SK-N-SH (cell line): ENCODE data around the gene OBSCN. TPM values are rescaled to one million over a fixed set of nuclear protein-coding genes. Genes with fewer than 3 reads are reported as not detected.

ENCODE experiments used
- CTCF ChIA-PET: fragments of 300-600, 350-600 bp; formaldehyde crosslinking; extraction: SDS; loops from one replicate; lab custom pipeline; 2021; lab: Yijun Ruan, JAX
- POLR2A ChIA-PET: fragments of 350-600 bp; sonication (Branson Sonifier 250); formaldehyde crosslinking; extraction: SDS; loops from one replicate; lab custom pipeline; 2020; ENCODE audit warnings: antibody characterized with exemption, inconsistent platforms; lab: Yijun Ruan, JAX
- DNase-seq: peaks from one replicate; pipeline ENCODE4 v3.0.0; 2012
- H2AFZ ChIP-seq: fragments of 200-600 bp; sonication (generic); 2 replicates; pipeline ENCODE4 v1.8.1; 2016; ENCODE audit warnings: antibody characterized with exemption, mild to moderate bottlenecking, low read depth
- H3F3A ChIP-seq: fragments of 200-600 bp; sonication (generic); replicated peaks from 2 replicates; pipeline ENCODE3; 2016; ENCODE audit warnings: antibody characterized with exemption, mild to moderate bottlenecking; ENCODE audit not compliant: insufficient read depth
- H3K27ac ChIP-seq, 2 experiments: fragments of 200-500 bp in 1 of 2; fragments of 200-600 bp in 1 of 2; sonication (Bioruptor generic) in 1 of 2; sonication (generic), shearing (Covaris generic) in 1 of 2; 2 replicates each; pipeline versions ENCODE4 v1.5.1 to v1.6.1; 2014 to 2016; ENCODE audit warnings: low read depth in 2 of 2, inconsistent platforms in 1 of 2, low read length in 1 of 2, mild to moderate bottlenecking in 1 of 2, mixed read lengths in 1 of 2
- H3K27me3 ChIP-seq: fragments of 200-600 bp; sonication (generic), shearing (Covaris generic); 2 replicates; pipeline ENCODE4 v1.6.1; 2016; ENCODE audit warnings: mixed run types; ENCODE audit not compliant: insufficient read depth
- H3K36me3 ChIP-seq, 2 experiments: fragments of 200-500 bp in 1 of 2; fragments of 200-600 bp in 1 of 2; sonication (Bioruptor generic) in 1 of 2; sonication (generic) in 1 of 2; replicated peaks in 1 of 2; 2 replicates each; pipeline versions ENCODE3 to v1.5.1; 2014 to 2016; ENCODE audit warnings: low read length in 1 of 2, mild to moderate bottlenecking in 1 of 2; ENCODE audit not compliant: insufficient read depth in 2 of 2, control insufficient read depth in 1 of 2
- H3K4me1 ChIP-seq, 2 experiments: fragments of 200-500 bp in 1 of 2; fragments of 200-600 bp in 1 of 2; sonication (Bioruptor generic) in 1 of 2; sonication (generic), shearing (Covaris generic) in 1 of 2; 2 replicates each; pipeline versions ENCODE4 v1.5.1 to v1.6.1; 2014 to 2016; ENCODE audit warnings: low read depth in 1 of 2, low read length in 1 of 2, mixed run types in 1 of 2; ENCODE audit not compliant: insufficient read depth in 2 of 2, control insufficient read depth in 1 of 2
- H3K4me2 ChIP-seq: fragments of 200-600 bp; sonication (generic), shearing (Covaris generic); 2 replicates; pipeline ENCODE4 v1.6.1; 2017; ENCODE audit warnings: mixed run types
- H3K4me3 ChIP-seq, 2 experiments: fragments of 200-500 bp in 1 of 2; fragments of 200-600 bp in 1 of 2; sonication (Bioruptor generic) in 1 of 2; sonication (generic), shearing (Covaris generic) in 1 of 2; 2 replicates each; pipeline versions ENCODE4 v1.5.1 to v1.8.1; 2014 to 2016; ENCODE audit warnings: low read depth in 2 of 2, inconsistent platforms in 1 of 2, low read length in 1 of 2, mild to moderate bottlenecking in 1 of 2, mixed read lengths in 1 of 2, moderate library complexity in 1 of 2
- H3K79me2 ChIP-seq: fragments of 200-600 bp; sonication (generic); 2 replicates; pipeline ENCODE4 v1.8.1; 2017; ENCODE audit warnings: mild to moderate bottlenecking; ENCODE audit not compliant: insufficient read depth
- H3K9ac ChIP-seq: fragments of 200-600 bp; sonication (generic); 2 replicates; pipeline ENCODE4 v1.6.1; 2017; ENCODE audit warnings: mixed run types
- H3K9me2 ChIP-seq: fragments of 200-600 bp; sonication (generic); 2 replicates; pipeline ENCODE4 v1.6.1; 2017; ENCODE audit warnings: mixed run types
- H3K9me3 ChIP-seq: fragments of 200-600 bp; sonication (generic); 2 replicates; pipeline ENCODE4 v1.6.1; 2017; ENCODE audit warnings: mixed run types, mild to moderate bottlenecking, moderate library complexity
- H4K20me1 ChIP-seq: fragments of 200-600 bp; sonication (generic); 2 replicates; pipeline ENCODE4 v1.6.1; 2017; ENCODE audit warnings: mild to moderate bottlenecking, mixed run types; ENCODE audit not compliant: insufficient read depth
- CHD2 ChIP-seq: fragments of 150-350 bp; IDR thresholded peaks from 2 replicates; pipeline ENCODE4 v1.6.1; 2018; ENCODE audit warnings: low read length; ENCODE audit not compliant: partially characterized antibody
- ELF1 ChIP-seq: IDR thresholded peaks from 2 replicates; pipeline ENCODE4 v1.4.0; 2012
- FOSL2 ChIP-seq: IDR thresholded peaks from 2 replicates; pipeline ENCODE4 v1.4.0; 2012; ENCODE audit warnings: low read depth, mild to moderate bottlenecking, moderate library complexity, borderline replicate concordance
- GABPA ChIP-seq: IDR thresholded peaks from 2 replicates; pipeline ENCODE4 v1.4.0; 2012; ENCODE audit warnings: low read depth, mild to moderate bottlenecking
- GATA2 ChIP-seq: sonication (generic); formaldehyde crosslinking; IDR thresholded peaks from 2 replicates; pipeline ENCODE4 v1.5.0; 2020; ENCODE audit warnings: mild to moderate bottlenecking, missing genetic modification reagents
- SMC3 ChIP-seq: IDR thresholded peaks from 2 replicates; pipeline ENCODE4 v1.6.1; 2012; ENCODE audit warnings: low read depth, low read length, improper control_type of control experiment
- WGBS: methylation state at CpG from one replicate; pipeline ENCODE4 v1.1.6; 2017; ENCODE audit warnings: low lambda C conversion rate; 5-methylcytosine and 5-hydroxymethylcytosine counted together
- polyA plus RNA-seq, 3 experiments: library from polyadenylated mRNA; depleted of rRNA; stranded (reverse); fragments of >200 nt; gene quantifications; 2 replicates each; pipeline ENCODE4 v1.2.3, GENCODE V29; 2012
- TF ChIP-seq, protein P1 (sequence below): fragments of 200-600 bp; sonication (generic); IDR thresholded peaks from 2 replicates; pipeline ENCODE4 v1.6.1; 2017; ENCODE audit warnings: antibody characterized with exemption, mild to moderate bottlenecking, moderate library complexity
- TF ChIP-seq, protein P2 (sequence below): IDR thresholded peaks from 2 replicates; pipeline ENCODE4; 2012
- TF ChIP-seq, protein P3 (sequence below): IDR thresholded peaks from 2 replicates; pipeline ENCODE4 v1.4.0; 2012; ENCODE audit warnings: low read depth, borderline replicate concordance
- TF ChIP-seq, protein P4 (sequence below): fragments of 150-350 bp; IDR thresholded peaks from 2 replicates; pipeline ENCODE4 v1.6.1; 2017; ENCODE audit warnings: antibody characterized with exemption, low read length, low read depth, borderline replicate concordance

OBSCN gene
- polyA plus RNA-seq, 1 of the 3 experiments (the other 2 are of a cell fraction), result 4.0 TPM

DNA sequence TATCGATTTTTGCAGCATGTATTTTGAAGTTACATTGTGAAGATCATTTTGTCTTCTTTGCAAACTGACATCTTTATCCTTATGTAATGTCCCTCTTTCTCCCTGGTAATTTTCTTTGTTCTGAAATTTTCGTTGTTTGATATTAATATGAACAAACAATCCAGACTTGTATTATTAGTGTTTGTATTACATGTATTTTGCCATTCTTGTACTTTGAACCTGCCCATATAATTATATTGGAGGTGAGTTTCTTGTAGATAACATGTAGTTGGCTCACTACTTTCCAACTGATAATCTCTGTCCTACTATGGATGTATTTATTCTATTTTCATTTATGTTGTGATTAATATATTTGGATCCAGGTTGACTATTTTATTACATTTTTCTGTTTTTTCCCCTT is 27.1 kb downstream of the OBSCN start:
- DNase-seq, result no peak
- ChIA-PET POLR2A (no interaction called here), CTCF (no interaction called here)
- Histone ChIP-seq H3K9ac (no peak overlapping the region), H3K9me2 (no peaks in the 10 kb centered on the region), H3F3A (no peaks in the 10 kb centered on the region), H4K20me1 (no peaks in the 10 kb centered on the region), H3K27me3 (no peaks in the 10 kb centered on the region), H3K27ac (no peak overlapping the region), H3K4me1 (no peaks in the 10 kb centered on the region), H3K36me3 (peaks cover 4% of the 10 kb centered on the region in 2 experiments), H3K4me2 (no peak overlapping the region), H2AFZ (no peak overlapping the region), H3K4me3 (no peak overlapping the region), H3K79me2 (no peaks in the 10 kb centered on the region), H3K9me3 (no peaks in the 10 kb centered on the region)
- WGBS, result 60% methylated on average over 2 of the region's 2 CpGs
- TF ChIP-seq, protein P1, sequence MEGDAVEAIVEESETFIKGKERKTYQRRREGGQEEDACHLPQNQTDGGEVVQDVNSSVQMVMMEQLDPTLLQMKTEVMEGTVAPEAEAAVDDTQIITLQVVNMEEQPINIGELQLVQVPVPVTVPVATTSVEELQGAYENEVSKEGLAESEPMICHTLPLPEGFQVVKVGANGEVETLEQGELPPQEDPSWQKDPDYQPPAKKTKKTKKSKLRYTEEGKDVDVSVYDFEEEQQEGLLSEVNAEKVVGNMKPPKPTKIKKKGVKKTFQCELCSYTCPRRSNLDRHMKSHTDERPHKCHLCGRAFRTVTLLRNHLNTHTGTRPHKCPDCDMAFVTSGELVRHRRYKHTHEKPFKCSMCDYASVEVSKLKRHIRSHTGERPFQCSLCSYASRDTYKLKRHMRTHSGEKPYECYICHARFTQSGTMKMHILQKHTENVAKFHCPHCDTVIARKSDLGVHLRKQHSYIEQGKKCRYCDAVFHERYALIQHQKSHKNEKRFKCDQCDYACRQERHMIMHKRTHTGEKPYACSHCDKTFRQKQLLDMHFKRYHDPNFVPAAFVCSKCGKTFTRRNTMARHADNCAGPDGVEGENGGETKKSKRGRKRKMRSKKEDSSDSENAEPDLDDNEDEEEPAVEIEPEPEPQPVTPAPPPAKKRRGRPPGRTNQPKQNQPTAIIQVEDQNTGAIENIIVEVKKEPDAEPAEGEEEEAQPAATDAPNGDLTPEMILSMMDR, result no peak
- TF ChIP-seq, protein P2, sequence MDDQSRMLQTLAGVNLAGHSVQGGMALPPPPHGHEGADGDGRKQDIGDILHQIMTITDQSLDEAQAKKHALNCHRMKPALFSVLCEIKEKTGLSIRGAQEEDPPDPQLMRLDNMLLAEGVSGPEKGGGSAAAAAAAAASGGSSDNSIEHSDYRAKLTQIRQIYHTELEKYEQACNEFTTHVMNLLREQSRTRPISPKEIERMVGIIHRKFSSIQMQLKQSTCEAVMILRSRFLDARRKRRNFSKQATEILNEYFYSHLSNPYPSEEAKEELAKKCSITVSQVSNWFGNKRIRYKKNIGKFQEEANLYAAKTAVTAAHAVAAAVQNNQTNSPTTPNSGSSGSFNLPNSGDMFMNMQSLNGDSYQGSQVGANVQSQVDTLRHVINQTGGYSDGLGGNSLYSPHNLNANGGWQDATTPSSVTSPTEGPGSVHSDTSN, result no peak
- TF ChIP-seq ELF1, result no peak
- no peak for TF ChIP-seq GABPA
- TF ChIP-seq, protein P3, sequence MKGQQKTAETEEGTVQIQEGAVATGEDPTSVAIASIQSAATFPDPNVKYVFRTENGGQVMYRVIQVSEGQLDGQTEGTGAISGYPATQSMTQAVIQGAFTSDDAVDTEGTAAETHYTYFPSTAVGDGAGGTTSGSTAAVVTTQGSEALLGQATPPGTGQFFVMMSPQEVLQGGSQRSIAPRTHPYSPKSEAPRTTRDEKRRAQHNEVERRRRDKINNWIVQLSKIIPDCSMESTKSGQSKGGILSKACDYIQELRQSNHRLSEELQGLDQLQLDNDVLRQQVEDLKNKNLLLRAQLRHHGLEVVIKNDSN, result no peak
- no peak for TF ChIP-seq FOSL2
- no peak for TF ChIP-seq SMC3
- TF ChIP-seq CHD2, result no peak
- no peak for TF ChIP-seq GATA2 (CRISPR knock-in tag)
- TF ChIP-seq, protein P4, sequence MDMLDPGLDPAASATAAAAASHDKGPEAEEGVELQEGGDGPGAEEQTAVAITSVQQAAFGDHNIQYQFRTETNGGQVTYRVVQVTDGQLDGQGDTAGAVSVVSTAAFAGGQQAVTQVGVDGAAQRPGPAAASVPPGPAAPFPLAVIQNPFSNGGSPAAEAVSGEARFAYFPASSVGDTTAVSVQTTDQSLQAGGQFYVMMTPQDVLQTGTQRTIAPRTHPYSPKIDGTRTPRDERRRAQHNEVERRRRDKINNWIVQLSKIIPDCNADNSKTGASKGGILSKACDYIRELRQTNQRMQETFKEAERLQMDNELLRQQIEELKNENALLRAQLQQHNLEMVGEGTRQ, result no peak

DNA sequence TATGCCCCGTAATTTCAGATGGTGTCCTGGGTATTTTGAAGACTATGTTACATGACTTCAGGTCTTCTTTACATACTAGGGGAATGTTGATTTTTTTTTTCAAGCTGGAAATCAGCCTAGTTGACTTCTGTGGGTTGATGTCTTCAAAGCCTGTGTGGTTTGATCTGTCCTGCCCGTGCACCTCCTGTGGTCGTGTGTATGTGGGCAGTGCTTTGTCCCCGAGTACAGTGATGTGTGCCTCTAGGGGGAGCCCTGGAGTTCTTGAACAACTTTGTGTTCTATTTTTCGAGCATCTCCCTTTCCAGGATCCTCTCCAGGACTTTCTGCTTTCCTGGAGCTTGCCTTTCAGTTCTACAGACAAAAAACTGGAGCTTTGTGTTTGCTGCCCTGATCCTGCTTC is 28.9 kb downstream of the OBSCN start:
- Histone ChIP-seq H3K9me3 (0 out of 2 replicates have a peak, but pooled peaks cover 2% of the 10 kb centered on the region), H3K4me1 (no peaks in the 10 kb centered on the region), H3K9me2 (no peaks in the 10 kb centered on the region), H3F3A (no peaks in the 10 kb centered on the region), H3K36me3 (peaks cover 4% of the 10 kb centered on the region in 2 experiments), H3K4me3 (no peak overlapping the region), H4K20me1 (no peaks in the 10 kb centered on the region)
- POLR2A ChIA-PET, result no interaction called here
- WGBS, result 75% methylated on average over 5 of the region's 5 CpGs
- no peak for DNase-seq
- no peak for TF ChIP-seq GABPA
- TF ChIP-seq, protein P1, result peak; percentile 22; the same call in 1 of the 2 replicates
- TF ChIP-seq, all 33 proteins: peak for 1
- no peaks in the 10 kb centered on the region for H3K79me2 ChIP-seq
- H3K9ac ChIP-seq, result no peak overlapping the region
- H3K27ac ChIP-seq, result no peak overlapping the region
- no peak overlapping the region for H3K4me2 ChIP-seq
- CTCF ChIA-PET, result no interaction called here
- H2AFZ ChIP-seq, result no peak overlapping the region
- no peaks in the 10 kb centered on the region for H3K27me3 ChIP-seq
